H9 (cell line): ENCODE results near the gene RERG. TPM values are rescaled to one million over a fixed set of nuclear protein-coding genes. Genes with fewer than 3 reads are reported as not detected.

Experiments used
- DNase-seq: peaks from one replicate; pipeline ENCODE4 v3.0.0-alpha.2; 2017
- H2AFZ ChIP-seq: one replicate; pipeline ENCODE4 v1.6.1; 2013; ENCODE audit warnings: mild to moderate bottlenecking, low read length, control low read depth, moderate library complexity
- H2AK5ac ChIP-seq: 2 replicates; pipeline ENCODE4 v1.6.1; 2013; ENCODE audit warnings: low read length, control low read depth, mixed read lengths; ENCODE audit not compliant: insufficient read length
- H2BK120ac ChIP-seq: one replicate; pipeline ENCODE4 v1.6.1; 2013; ENCODE audit warnings: low read depth, mild to moderate bottlenecking, low read length, control low read depth, inconsistent platforms; ENCODE audit not compliant: poor library complexity, severe bottlenecking
- H2BK12ac ChIP-seq: 2 replicates; pipeline ENCODE4 v1.6.1; 2013; ENCODE audit warnings: low read length, control low read depth, mixed read lengths, low read depth; ENCODE audit not compliant: insufficient read length
- H2BK15ac ChIP-seq: 2 replicates; pipeline ENCODE4 v1.6.1; 2013; ENCODE audit warnings: low read depth, low read length, control low read depth
- H2BK20ac ChIP-seq: one replicate; pipeline ENCODE4 v1.6.1; 2013; ENCODE audit warnings: low read depth, mild to moderate bottlenecking, low read length, control low read depth, inconsistent platforms; ENCODE audit not compliant: poor library complexity, severe bottlenecking
- H2BK5ac ChIP-seq: 2 replicates; pipeline ENCODE4 v1.6.1; 2013; ENCODE audit warnings: low read length, control low read depth, mixed read lengths; ENCODE audit not compliant: insufficient read length
- H3K14ac ChIP-seq: 2 replicates; pipeline ENCODE4 v1.6.1; 2013; ENCODE audit warnings: low read length, control low read depth; ENCODE audit not compliant: insufficient read depth
- H3K18ac ChIP-seq: 2 replicates; pipeline ENCODE4 v1.6.1; 2013; ENCODE audit warnings: low read depth, mild to moderate bottlenecking, mixed read lengths, low read length, control low read depth; ENCODE audit not compliant: insufficient read length
- H3K23ac ChIP-seq: 2 replicates; pipeline ENCODE4 v1.6.1; 2013; ENCODE audit warnings: low read length, control low read depth, mixed read lengths, low read depth; ENCODE audit not compliant: insufficient read length
- H3K23me2 ChIP-seq: 2 replicates; pipeline ENCODE4 v1.6.1; 2013; ENCODE audit warnings: low read depth, mild to moderate bottlenecking, mixed read lengths, low read length, control low read depth; ENCODE audit not compliant: insufficient read length, poor library complexity, severe bottlenecking
- H3K27ac ChIP-seq: 2 replicates; pipeline ENCODE4 v1.5.1; 2013; ENCODE audit warnings: low read length, control low read depth, mixed read lengths, low read depth; ENCODE audit not compliant: insufficient read length
- H3K27me3 ChIP-seq: 2 replicates; pipeline ENCODE4 v1.6.1; 2013; ENCODE audit warnings: low read length, control low read depth, inconsistent platforms; ENCODE audit not compliant: insufficient read depth
- H3K4ac ChIP-seq: 2 replicates; pipeline ENCODE4 v1.6.1; 2013; ENCODE audit warnings: low read depth, mild to moderate bottlenecking, control low read depth, inconsistent platforms, low read length, moderate library complexity
- H3K4me1 ChIP-seq: 2 replicates; pipeline ENCODE4 v1.6.1; 2013; ENCODE audit warnings: low read length, control low read depth, inconsistent platforms; ENCODE audit not compliant: insufficient read depth
- H3K4me2 ChIP-seq: 2 replicates; pipeline ENCODE4 v1.6.1; 2013; ENCODE audit warnings: low read length, control low read depth, mixed read lengths; ENCODE audit not compliant: insufficient read length, insufficient read depth
- H3K56ac ChIP-seq: 2 replicates; pipeline ENCODE4 v1.6.1; 2013; ENCODE audit warnings: low read depth, mild to moderate bottlenecking, mixed read lengths, low read length, control low read depth; ENCODE audit not compliant: insufficient read length
- H3K79me1 ChIP-seq: 2 replicates; pipeline ENCODE4 v1.6.1; 2013; ENCODE audit warnings: low read depth, mild to moderate bottlenecking, moderate library complexity, low read length, control low read depth, inconsistent platforms; ENCODE audit not compliant: insufficient read depth, poor library complexity, severe bottlenecking
- H3K79me2 ChIP-seq: 2 replicates; pipeline ENCODE4 v1.6.1; 2013; ENCODE audit warnings: low read length, control low read depth, inconsistent platforms; ENCODE audit not compliant: insufficient read depth
- H3K9ac ChIP-seq: 2 replicates; pipeline ENCODE4 v1.6.1; 2013; ENCODE audit warnings: low read length, control low read depth, mixed read lengths; ENCODE audit not compliant: insufficient read length; ENCODE audit errors: extremely low read depth
- H3K9me3 ChIP-seq: one replicate; pipeline ENCODE4 v1.6.1; 2013; ENCODE audit warnings: low read depth, low read length, inconsistent platforms; ENCODE audit not compliant: control insufficient read depth
- H3T11ph ChIP-seq: one replicate; pipeline ENCODE4 v1.6.1; 2013; ENCODE audit warnings: mild to moderate bottlenecking, low read length, control low read depth, inconsistent platforms
- H4K20me1 ChIP-seq: one replicate; pipeline ENCODE4 v1.6.1; 2013; ENCODE audit not compliant: control insufficient read depth, insufficient read length, insufficient read depth
- H4K5ac ChIP-seq: 2 replicates; pipeline ENCODE4 v1.6.1; 2013; ENCODE audit warnings: low read depth, mild to moderate bottlenecking, mixed read lengths, low read length, control low read depth; ENCODE audit not compliant: insufficient read length
- H4K8ac ChIP-seq: replicated peaks from 2 replicates; pipeline ENCODE4 v1.6.1; 2013; ENCODE audit warnings: low read length, control low read depth, mixed read lengths, low read depth; ENCODE audit not compliant: insufficient read length
- H4K91ac ChIP-seq: 2 replicates; pipeline ENCODE4 v1.6.1; 2013; ENCODE audit warnings: low read depth, mild to moderate bottlenecking, moderate library complexity, mixed read lengths, low read length, control low read depth; ENCODE audit not compliant: insufficient read length
- H3K27ac Mint-ChIP-seq, 3 experiments: 2 replicates in 2 of 3; 3 replicates in 1 of 3; pipeline ENCODE4 v1.8.0; 2020 to 2021; ENCODE audit warnings: mixed read lengths in 3 of 3, mild to moderate bottlenecking in 1 of 3, moderate library complexity in 1 of 3
- H3K27me3 Mint-ChIP-seq: 2 replicates; pipeline ENCODE4 v1.8.0; 2021; ENCODE audit warnings: low read depth, mild to moderate bottlenecking, moderate library complexity, mixed read lengths
- H3K36me3 Mint-ChIP-seq, 3 experiments: 2 replicates in 2 of 3; 3 replicates in 1 of 3; pipeline ENCODE4 v1.8.0; 2020 to 2021; ENCODE audit warnings: low read depth in 3 of 3, mixed read lengths in 3 of 3; ENCODE audit not compliant: insufficient read depth in 1 of 3
- H3K4me1 Mint-ChIP-seq, 2 experiments: 2 replicates each; pipeline ENCODE4 v1.8.0; 2020; ENCODE audit warnings: mixed read lengths in 2 of 2
- H3K4me3 Mint-ChIP-seq, 2 experiments: 2 replicates in 1 of 2; 3 replicates in 1 of 2; pipeline ENCODE4 v1.8.0; 2020 to 2021; ENCODE audit warnings: mild to moderate bottlenecking in 2 of 2, mixed read lengths in 2 of 2, moderate library complexity in 1 of 2
- H3K9me3 Mint-ChIP-seq, 2 experiments: 2 replicates in 1 of 2; 3 replicates in 1 of 2; pipeline ENCODE4 v1.8.0; 2020; ENCODE audit warnings: mild to moderate bottlenecking in 2 of 2, mixed read lengths in 2 of 2, moderate library complexity in 1 of 2
- WGBS: extraction: QIAGEN DNeasy Blood & Tissue Kit; methylation state at CpG from one replicate; pipeline ENCODE4 v1.1.7; 2013; ENCODE audit warnings: missing lambda C conversion rate, low lambda C conversion rate, mixed read lengths; ENCODE audit not compliant: insufficient read length; ENCODE audit errors: extremely low coverage; 5-methylcytosine and 5-hydroxymethylcytosine counted together
- total RNA-seq: library from RNA; stranded (reverse); gene quantifications from 2 replicates; pipeline ENCODE4 v1.2.1, GENCODE V29; 2021
- TF ChIP-seq, protein P1 (sequence below): fragments of 200-600 bp; sonication (generic); conservative IDR thresholded peaks from 3 replicates; pipeline ENCODE4 v1.8.0; 2021; ENCODE audit warnings: antibody characterized with exemption, mild to moderate bottlenecking

Gene RERG
- total RNA-seq, 1 experiment from 2014 or later, result not detected

DNA sequence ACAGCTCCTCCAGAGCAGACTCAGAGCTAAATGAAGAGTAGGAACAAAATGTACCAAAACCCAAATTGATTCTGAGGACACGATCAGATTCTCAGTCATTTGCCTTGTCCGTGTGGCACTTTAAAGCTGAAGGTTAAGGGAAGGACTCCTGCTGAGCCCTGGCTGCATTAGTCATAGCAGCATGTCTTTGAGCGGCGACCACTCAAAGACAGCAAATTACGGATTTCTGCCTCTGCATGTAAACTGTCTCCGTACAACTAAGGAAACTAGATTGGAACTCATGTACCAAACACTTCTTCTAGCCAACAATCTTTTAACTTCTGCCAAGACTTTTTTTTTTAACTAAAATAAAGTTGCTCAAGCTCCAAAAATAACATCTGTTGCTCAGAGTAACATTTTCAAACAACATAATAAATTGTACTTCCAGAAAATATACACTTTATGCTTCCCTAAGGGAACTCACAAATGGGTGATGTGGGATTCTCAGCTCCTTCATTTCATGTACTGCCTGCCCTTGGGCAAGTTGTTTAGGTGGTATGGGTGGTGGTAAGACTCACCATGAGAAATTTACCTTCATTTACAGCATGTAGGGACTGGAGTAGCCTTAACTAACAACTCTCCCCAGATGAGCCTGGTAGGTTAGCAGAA is 56.1 kb downstream of the RERG start:
- Histone ChIP-seq H3K4me1 (no peaks in the 10 kb centered on the region), H2BK5ac (no peak overlapping the region), H3K56ac (no peak overlapping the region), H3K79me2 (no peaks in the 10 kb centered on the region), H2BK120ac (no peak overlapping the region), H4K20me1 (no peaks in the 10 kb centered on the region), H3K9ac (no peak overlapping the region), H4K91ac (no peak overlapping the region), H2AK5ac (no peak overlapping the region), H3K23ac (no peak overlapping the region), H3K4me2 (no peak overlapping the region), H3K4ac (no peak overlapping the region), H2AFZ (no peak overlapping the region), H3K79me1 (no peaks in the 10 kb centered on the region), H3K18ac (no peak overlapping the region), H3K27ac (no peak overlapping the region), H4K5ac (no peak overlapping the region), H2BK15ac (no peak overlapping the region), H3K23me2 (no peaks in the 10 kb centered on the region), H2BK12ac (no peak overlapping the region), H2BK20ac (no peak overlapping the region), H3T11ph (no peak overlapping the region), H3K9me3 (no peaks in the 10 kb centered on the region), H4K8ac (no peak overlapping the region), H3K27me3 (no peaks in the 10 kb centered on the region), H3K14ac (no peak overlapping the region)
- Mint-ChIP-seq H3K27me3 (no peaks in the 10 kb centered on the region), H3K4me1 (peaks cover 2 to 7% of the 10 kb centered on the region in 2 experiments; a peak in 3 of 4 replicates), H3K36me3 (no peaks in the 10 kb centered on the region), H3K9me3 (no peaks in the 10 kb centered on the region), H3K4me3 (no peak overlapping the region), H3K27ac (no peak overlapping the region)
- DNase-seq, result no peak
- TF ChIP-seq, protein P1, sequence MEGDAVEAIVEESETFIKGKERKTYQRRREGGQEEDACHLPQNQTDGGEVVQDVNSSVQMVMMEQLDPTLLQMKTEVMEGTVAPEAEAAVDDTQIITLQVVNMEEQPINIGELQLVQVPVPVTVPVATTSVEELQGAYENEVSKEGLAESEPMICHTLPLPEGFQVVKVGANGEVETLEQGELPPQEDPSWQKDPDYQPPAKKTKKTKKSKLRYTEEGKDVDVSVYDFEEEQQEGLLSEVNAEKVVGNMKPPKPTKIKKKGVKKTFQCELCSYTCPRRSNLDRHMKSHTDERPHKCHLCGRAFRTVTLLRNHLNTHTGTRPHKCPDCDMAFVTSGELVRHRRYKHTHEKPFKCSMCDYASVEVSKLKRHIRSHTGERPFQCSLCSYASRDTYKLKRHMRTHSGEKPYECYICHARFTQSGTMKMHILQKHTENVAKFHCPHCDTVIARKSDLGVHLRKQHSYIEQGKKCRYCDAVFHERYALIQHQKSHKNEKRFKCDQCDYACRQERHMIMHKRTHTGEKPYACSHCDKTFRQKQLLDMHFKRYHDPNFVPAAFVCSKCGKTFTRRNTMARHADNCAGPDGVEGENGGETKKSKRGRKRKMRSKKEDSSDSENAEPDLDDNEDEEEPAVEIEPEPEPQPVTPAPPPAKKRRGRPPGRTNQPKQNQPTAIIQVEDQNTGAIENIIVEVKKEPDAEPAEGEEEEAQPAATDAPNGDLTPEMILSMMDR, result no peak
- WGBS, result no CpG with 5 or more reads among the region's 6 CpGs
